Activated naive CD4-positive, alpha-beta T cell treated with anti-CD3 and anti-CD28 coated beads, Interleukin-2, amount 50 U/mL, for 16 hours (primary cell): ENCODE measurements around the gene AHCTF1.
"Not testable (repeated sequence)": the region's sequence is repeated elsewhere in the genome, so short reads cannot be mapped to it uniquely, and the experiment has no call there.

ENCODE experiments used
- DNase-seq: peaks from one replicate; pipeline ENCODE4 v3.0.0-alpha.2; 2020

The AHCTF1 gene

GRCh38 chr1:246836209-246836966, 95.4 kb downstream of the AHCTF1 start:
- no peak for DNase-seq

GRCh38 chr1:246831543-246831942, 100.2 kb downstream of the AHCTF1 start:
- no peak for DNase-seq

- DNase-seq: no peak
Observed at GRCh38 chr1:246828818-246829217, 102.9 kb downstream of the AHCTF1 start.

- no peak for DNase-seq
Observed at GRCh38 chr1:246827396-246827795, 104.4 kb downstream of the AHCTF1 start.

GRCh38 chr1:246825557-246826175, 106.1 kb downstream of the AHCTF1 start:
- no peak for DNase-seq

GRCh38 chr1:246824541-246824940, 107.2 kb downstream of the AHCTF1 start:
- DNase-seq: no peak

GRCh38 chr1:246822154-246822553, 109.6 kb downstream of the AHCTF1 start:
- not testable (repeated sequence) for DNase-seq

GRCh38 chr1:246820666-246821065, 111.1 kb downstream of the AHCTF1 start:
- DNase-seq: no peak

GRCh38 chr1:246817778-246818177, 114.0 kb downstream of the AHCTF1 start:
- DNase-seq: not testable (repeated sequence)

GRCh38 chr1:246815693-246816270, 116.0 kb downstream of the AHCTF1 start:
- DNase-seq: no peak

- DNase-seq: no peak
Observed at GRCh38 chr1:246814890-246815289, 116.9 kb downstream of the AHCTF1 start.

GRCh38 chr1:246813325-246813724, 118.4 kb downstream of the AHCTF1 start:
- not testable (repeated sequence) for DNase-seq

- no peak for DNase-seq
Observed at GRCh38 chr1:246811985-246812384, 119.8 kb downstream of the AHCTF1 start.

- no peak for DNase-seq
Observed at GRCh38 chr1:246809473-246809872, 122.3 kb downstream of the AHCTF1 start.

GRCh38 chr1:246805135-246805716, 126.5 kb downstream of the AHCTF1 start:
- no peak for DNase-seq

- DNase-seq: no peak
Observed at GRCh38 chr1:246803883-246804282, 127.9 kb downstream of the AHCTF1 start.

- DNase-seq: no peak
Observed at GRCh38 chr1:246803373-246803772, 128.4 kb downstream of the AHCTF1 start.

GRCh38 chr1:246801241-246802020, 130.3 kb downstream of the AHCTF1 start:
- DNase-seq: no peak

- no peak for DNase-seq
Observed at GRCh38 chr1:246800756-246801155, 131.0 kb downstream of the AHCTF1 start.

- no peak for DNase-seq
Observed at GRCh38 chr1:246800356-246800755, 131.4 kb downstream of the AHCTF1 start.

GRCh38 chr1:246798606-246799496, 132.9 kb downstream of the AHCTF1 start:
- no peak for DNase-seq

GRCh38 chr1:246798107-246798506, 133.6 kb downstream of the AHCTF1 start:
- no peak for DNase-seq
